Activated naive CD4-positive, alpha-beta T cell treated with anti-CD3 and anti-CD28 coated beads for 36 hours (primary cell): ENCODE measurements around the gene CELA2B. TPM values are rescaled to one million over a fixed set of nuclear protein-coding genes. Genes with fewer than 3 reads are reported as not detected.

ENCODE experiments used
- CTCF ChIA-PET: fragments of 350-600 bp; sonication (Branson Sonifier 250); formaldehyde crosslinking; loops from one replicate; lab custom pipeline; 2021; ENCODE audit warnings: antibody characterized with exemption; lab: Charles Lee
- DNase-seq: peaks from one replicate; pipeline ENCODE4 v3.0.0-alpha.2; 2020
- H3K27ac Mint-ChIP-seq: one replicate; pipeline ENCODE4 v1.8.0; 2021; ENCODE audit warnings: mild to moderate bottlenecking, mixed read lengths
- H3K27me3 Mint-ChIP-seq: one replicate; pipeline ENCODE4 v1.8.0; 2021; ENCODE audit warnings: low read depth, mixed read lengths
- H3K36me3 Mint-ChIP-seq: one replicate; pipeline ENCODE4 v1.8.0; 2021; ENCODE audit warnings: low read depth, mixed read lengths
- H3K4me1 Mint-ChIP-seq: one replicate; pipeline ENCODE4 v1.8.0; 2021; ENCODE audit warnings: low read depth, mixed read lengths
- H3K4me3 Mint-ChIP-seq: one replicate; pipeline ENCODE4 v1.8.0; 2021; ENCODE audit warnings: mild to moderate bottlenecking, moderate library complexity, mixed read lengths
- H3K9me3 Mint-ChIP-seq: one replicate; pipeline ENCODE4 v1.8.0; 2021; ENCODE audit warnings: mixed read lengths
- intact Hi-C: fragments of 100-400 bp; cut with micrococcal nuclease; formaldehyde crosslinking; loops from one replicate; pipeline ENCODE4 v1.15.1; 2023
- total RNA-seq, 2 experiments: library from RNA; stranded (reverse); gene quantifications; one replicate each; pipeline ENCODE4 v1.2.3, GENCODE V29; 2021

Gene CELA2B
- total RNA-seq, 2 experiments from 2014 or later = not detected

DNA sequence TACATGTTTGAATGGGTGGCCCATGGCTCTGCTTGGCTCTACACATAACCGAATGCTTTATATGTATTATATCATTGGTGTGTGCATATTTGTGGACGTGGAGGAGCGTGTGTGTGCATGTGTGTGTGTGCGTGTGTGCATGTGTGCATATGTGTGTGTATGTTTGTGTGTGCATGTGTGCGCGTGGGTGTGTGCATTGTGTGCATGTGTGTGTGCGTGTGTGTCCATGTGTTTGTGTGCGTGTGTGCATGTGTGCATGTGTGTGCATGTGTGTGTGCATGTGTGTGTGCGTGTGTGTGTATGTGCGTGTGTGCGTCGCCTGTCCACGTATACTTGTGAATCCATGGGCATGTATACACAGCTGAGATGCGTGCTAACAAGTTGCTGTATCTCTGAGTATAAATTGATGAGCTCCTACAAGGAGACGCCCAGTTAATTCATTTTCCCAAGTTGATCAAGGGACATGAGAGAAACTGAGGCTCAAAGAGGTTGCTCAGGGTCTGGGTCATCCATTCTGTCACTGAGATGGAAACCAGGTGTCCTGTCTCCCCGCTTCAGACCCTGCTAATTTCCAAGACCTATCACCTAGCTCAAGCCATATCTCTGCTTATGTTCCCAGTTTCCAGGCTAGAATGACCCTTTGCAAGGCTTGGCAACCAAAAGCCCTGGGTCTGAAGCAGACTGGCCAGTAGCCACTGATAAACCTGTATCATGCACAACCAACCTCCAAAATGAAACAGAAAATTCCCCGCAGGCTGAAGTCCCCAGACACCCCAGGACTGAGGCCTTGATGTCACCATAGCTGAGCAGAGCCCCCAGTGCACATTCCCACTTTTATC is 40.4 kb upstream of the CELA2B start:
- CTCF ChIA-PET = interaction anchor here (0.5 to 8.5 kb wide), 6 partner anchors 9 to 282 kb away, joined by 3 to 101 read pairs (median 4); no protein-coding TSS in a partner anchor
- intact Hi-C loops = no loop called here
- H3K36me3 Mint-ChIP-seq = no peaks in the 10 kb centered on the region
- no peaks in the 10 kb centered on the region for H3K9me3 Mint-ChIP-seq
- no peak overlapping the region for H3K27ac Mint-ChIP-seq
- H3K4me3 Mint-ChIP-seq = no peak overlapping the region
- H3K4me1 Mint-ChIP-seq = no peaks in the 10 kb centered on the region
- H3K27me3 Mint-ChIP-seq = no peaks in the 10 kb centered on the region
- DNase-seq = no peak

DNA sequence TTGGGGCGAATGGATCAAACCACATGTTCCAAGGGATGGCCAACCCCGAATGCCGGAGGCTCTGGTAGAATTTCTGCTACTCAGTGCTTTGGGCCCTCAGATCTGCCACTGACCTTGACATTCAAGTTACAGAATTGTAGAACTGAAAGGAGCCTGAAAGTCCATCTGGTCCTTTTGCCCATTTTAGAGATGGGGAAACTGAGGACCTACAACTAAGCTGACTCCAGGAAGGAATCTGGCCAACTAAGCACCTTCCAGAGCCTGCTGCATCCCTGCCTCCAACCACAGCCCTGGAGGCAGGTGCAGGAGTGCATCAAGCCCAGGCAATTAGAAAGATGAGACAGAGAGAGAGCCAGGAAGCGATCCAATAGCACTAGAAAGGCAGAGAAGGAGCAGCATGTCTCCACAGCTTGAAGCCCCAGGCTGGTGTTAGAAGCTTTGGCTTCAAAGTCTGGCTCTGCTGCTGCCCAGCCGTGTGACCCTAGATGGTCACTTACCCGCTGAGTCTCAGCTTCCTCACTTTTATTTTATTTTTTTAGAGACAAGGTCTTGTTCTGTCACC is 38.9 kb upstream of the CELA2B start:
- intact Hi-C loops = no loop called here
- Mint-ChIP-seq H3K27me3 (no peaks in the 10 kb centered on the region), H3K27ac (no peak overlapping the region), H3K4me1 (no peaks in the 10 kb centered on the region), H3K4me3 (no peak overlapping the region), H3K9me3 (no peaks in the 10 kb centered on the region), H3K36me3 (no peaks in the 10 kb centered on the region)
- CTCF ChIA-PET = interaction anchor here (8.5 kb wide), 1 partner anchor 113 kb away, joined by 101 read pairs; no protein-coding TSS in a partner anchor
- no peak for DNase-seq

DNA sequence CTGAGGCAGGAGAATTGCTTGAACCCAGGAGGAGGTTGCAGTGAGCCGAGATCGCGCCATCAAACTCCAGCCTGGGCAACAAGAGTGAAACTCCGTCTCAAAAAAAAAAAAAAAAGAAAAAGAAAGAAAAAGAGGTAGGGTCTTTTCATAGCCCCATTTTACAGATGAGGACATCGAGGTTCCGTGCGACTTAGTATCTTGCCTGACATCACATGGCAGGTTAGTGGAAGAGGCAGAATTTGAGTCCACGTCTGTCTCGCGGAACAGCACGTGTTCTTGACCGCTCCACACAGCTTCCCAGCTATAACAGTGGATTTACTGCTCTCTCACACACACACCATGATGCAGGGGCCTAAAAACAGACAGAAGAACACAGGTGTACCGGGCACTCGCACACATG is 36.6 kb upstream of the CELA2B start:
- Mint-ChIP-seq H3K27me3 (no peaks in the 10 kb centered on the region), H3K9me3 (no peaks in the 10 kb centered on the region), H3K4me1 (no peaks in the 10 kb centered on the region), H3K27ac (no peak overlapping the region), H3K36me3 (no peaks in the 10 kb centered on the region), H3K4me3 (no peak overlapping the region)
- intact Hi-C loops = no loop called here
- CTCF ChIA-PET = no interaction called here
- no peak for DNase-seq

DNA sequence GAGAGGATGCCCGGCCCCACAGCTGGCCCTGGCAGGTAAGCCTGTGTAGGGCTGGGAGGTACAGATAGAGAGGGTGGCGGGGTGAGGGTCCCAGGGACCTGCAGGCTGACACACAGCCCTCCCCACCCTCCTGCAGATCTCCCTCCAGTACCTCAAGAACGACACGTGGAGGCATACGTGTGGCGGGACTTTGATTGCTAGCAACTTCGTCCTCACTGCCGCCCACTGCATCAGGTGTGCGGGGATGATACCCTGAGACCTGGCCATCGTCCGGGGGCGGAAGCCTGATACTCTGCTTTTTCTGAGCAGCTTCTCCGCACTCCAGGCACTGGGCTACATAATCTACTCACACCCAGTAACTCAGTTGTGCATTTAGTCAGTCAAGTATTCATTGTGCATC is 35.5 kb upstream of the CELA2B start:
- CTCF ChIA-PET = no interaction called here
- H3K9me3 Mint-ChIP-seq = no peaks in the 10 kb centered on the region
- no peaks in the 10 kb centered on the region for H3K36me3 Mint-ChIP-seq

DNA sequence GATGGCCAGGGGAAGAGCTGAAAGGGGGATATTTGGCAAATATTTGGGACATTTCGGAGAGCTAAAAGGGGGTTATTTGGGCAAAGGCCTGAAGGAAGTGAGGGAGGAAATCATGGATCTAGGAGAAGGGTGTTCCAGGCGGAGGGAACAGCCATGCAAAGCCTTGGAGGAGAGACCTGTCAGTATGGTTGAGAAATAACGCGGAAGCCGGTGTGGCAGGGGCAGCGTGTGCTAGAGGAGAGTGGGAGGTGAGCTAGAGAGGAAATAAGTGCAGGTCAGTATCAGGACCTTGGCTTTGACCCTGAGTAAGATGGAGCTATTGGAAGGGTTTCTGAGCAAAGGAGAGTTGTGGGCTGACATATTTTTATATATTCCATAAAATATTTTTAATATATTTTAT is 34.7 kb upstream of the CELA2B start:
- intact Hi-C loops = no loop called here
- H3K27me3 Mint-ChIP-seq = peaks cover 2% of the 10 kb centered on the region
- no peak overlapping the region for H3K27ac Mint-ChIP-seq
- no peak for DNase-seq
- no peak overlapping the region for H3K4me3 Mint-ChIP-seq
- no peaks in the 10 kb centered on the region for H3K9me3 Mint-ChIP-seq
- CTCF ChIA-PET = interaction anchor here (0.6 kb wide), 1 partner anchor 9 kb away, joined by 3 read pairs; no protein-coding TSS in a partner anchor
- H3K4me1 Mint-ChIP-seq = no peaks in the 10 kb centered on the region
- no peaks in the 10 kb centered on the region for H3K36me3 Mint-ChIP-seq

More for the DNA sequence above, 35.5 kb upstream of the CELA2B start:
- Mint-ChIP-seq H3K4me1 (no peaks in the 10 kb centered on the region), H3K27me3 (no peaks in the 10 kb centered on the region), H3K27ac (no peak overlapping the region), H3K4me3 (no peak overlapping the region)
- intact Hi-C loops = no loop called here
- no peak for DNase-seq

DNA sequence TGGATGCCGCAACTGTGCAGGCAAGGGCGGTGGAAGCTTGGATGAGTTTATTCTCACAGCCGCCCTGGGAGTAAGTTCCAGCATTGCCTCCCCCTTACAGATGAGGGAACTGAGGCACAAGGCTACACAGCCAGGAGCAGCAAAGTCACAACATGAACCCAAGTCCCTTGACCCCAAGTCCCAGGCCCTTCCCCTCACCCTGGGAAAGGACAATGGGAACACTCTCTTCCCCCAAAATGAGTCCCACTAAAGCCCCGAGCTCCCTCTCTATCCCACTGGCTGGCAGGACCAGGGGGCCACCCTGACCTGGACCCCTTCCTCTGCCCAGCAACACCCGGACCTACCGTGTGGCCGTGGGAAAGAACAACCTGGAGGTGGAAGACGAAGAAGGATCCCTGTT is 33.8 kb upstream of the CELA2B start:
- H3K4me3 Mint-ChIP-seq = no peak overlapping the region
- no peak for DNase-seq
- no peaks in the 10 kb centered on the region for H3K9me3 Mint-ChIP-seq
- CTCF ChIA-PET = interaction anchor here (0.7 kb wide), 1 partner anchor 113 kb away, joined by 3 read pairs; no protein-coding TSS in a partner anchor
- H3K27me3 Mint-ChIP-seq = peaks cover 2% of the 10 kb centered on the region
- intact Hi-C loops = no loop called here
- H3K4me1 Mint-ChIP-seq = no peaks in the 10 kb centered on the region
- H3K27ac Mint-ChIP-seq = no peak overlapping the region
- H3K36me3 Mint-ChIP-seq = no peaks in the 10 kb centered on the region

DNA sequence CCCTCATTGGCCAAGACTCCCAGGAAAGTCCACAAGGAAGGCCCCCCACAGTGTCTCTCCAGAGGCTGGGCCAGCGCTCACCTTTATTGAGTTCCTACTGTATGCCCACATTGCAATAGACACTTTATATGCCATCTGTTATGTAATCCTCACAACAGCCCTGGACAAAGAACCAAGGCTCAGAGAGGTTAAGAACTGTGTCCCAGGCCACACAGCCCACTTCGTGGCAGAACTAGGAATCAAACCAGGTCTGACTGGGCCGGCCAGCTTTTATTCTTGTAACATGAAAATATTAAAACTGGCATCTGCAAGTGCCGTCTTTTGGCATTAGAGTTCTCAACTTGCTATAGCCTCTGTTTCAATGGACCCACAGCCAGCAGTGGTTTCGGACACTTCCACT is 33.1 kb upstream of the CELA2B start:
- H3K36me3 Mint-ChIP-seq = no peaks in the 10 kb centered on the region
- peaks cover 2% of the 10 kb centered on the region for H3K27me3 Mint-ChIP-seq
- intact Hi-C loops = no loop called here
- no peaks in the 10 kb centered on the region for H3K9me3 Mint-ChIP-seq
- no peak for DNase-seq
- H3K27ac Mint-ChIP-seq = no peak overlapping the region
- CTCF ChIA-PET = no interaction called here
- no peak overlapping the region for H3K4me3 Mint-ChIP-seq
- H3K4me1 Mint-ChIP-seq = no peaks in the 10 kb centered on the region

DNA sequence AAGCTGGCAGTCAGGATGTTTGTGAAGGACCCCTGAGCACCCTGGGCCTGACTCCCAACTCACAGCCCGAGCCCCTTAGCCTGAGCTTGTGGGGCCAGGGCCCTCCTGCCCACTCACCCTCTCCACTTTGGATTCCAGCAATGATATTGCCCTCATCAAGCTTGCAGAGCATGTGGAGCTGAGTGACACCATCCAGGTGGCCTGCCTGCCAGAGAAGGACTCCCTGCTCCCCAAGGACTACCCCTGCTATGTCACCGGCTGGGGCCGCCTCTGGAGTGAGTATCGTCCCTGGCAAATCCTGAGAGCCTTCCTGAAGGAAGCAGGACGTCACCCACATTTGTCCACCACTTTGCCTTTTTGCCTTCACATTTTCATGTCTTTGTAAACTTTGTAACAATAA is 32.6 kb upstream of the CELA2B start:
- Mint-ChIP-seq H3K4me3 (no peak overlapping the region), H3K4me1 (no peaks in the 10 kb centered on the region), H3K9me3 (no peaks in the 10 kb centered on the region), H3K27ac (no peak overlapping the region), H3K36me3 (no peaks in the 10 kb centered on the region), H3K27me3 (peaks cover 2% of the 10 kb centered on the region)
- intact Hi-C loops = no loop called here
- CTCF ChIA-PET = no interaction called here
- no peak for DNase-seq

DNA sequence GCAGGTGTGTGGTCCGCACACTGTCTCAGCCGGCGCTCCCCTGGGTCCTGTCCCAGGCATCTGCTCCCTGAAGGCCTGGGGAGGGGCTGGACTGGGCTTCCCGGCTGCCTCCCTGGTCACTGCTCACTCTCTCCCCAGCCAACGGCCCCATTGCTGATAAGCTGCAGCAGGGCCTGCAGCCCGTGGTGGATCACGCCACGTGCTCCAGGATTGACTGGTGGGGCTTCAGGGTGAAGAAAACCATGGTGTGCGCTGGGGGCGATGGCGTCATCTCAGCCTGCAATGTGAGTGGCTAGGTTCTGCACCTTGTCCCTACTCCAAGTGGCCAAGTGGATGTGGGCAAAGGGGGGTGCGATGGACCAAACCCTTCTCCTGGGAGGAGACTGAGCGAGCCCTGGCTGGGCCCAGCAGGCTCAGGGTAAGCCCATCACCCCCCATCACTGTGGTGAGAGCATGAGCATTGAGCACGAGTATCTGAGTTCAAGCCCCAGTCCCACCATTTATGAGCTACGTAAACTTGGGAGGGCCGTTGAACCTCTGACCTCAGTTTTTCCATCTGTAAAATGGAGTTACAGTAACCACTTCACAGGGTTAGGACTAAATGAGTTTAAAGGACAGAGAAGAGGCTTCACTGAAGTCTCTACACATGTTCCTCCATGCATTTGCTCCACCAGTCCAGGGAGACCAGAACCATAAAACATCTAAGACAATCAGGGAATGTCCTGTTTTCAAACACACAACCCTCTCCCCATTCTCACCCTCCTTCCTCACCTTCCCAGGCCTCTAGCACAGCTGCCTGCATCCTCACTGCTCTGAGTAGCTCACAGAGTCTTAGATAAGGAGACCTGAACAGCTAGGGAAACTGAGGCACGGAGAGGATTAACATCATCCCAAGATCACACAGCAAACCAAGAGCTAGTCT is 31.2 kb upstream of the CELA2B start:
- intact Hi-C loops = no loop called here
- no peak overlapping the region for H3K27ac Mint-ChIP-seq
- no peaks in the 10 kb centered on the region for H3K9me3 Mint-ChIP-seq
- no peaks in the 10 kb centered on the region for H3K36me3 Mint-ChIP-seq
- DNase-seq = no peak
- H3K4me3 Mint-ChIP-seq = no peak overlapping the region
- no peaks in the 10 kb centered on the region for H3K4me1 Mint-ChIP-seq
- H3K27me3 Mint-ChIP-seq = peaks cover 2% of the 10 kb centered on the region
- CTCF ChIA-PET = interaction anchor here (0.7 to 1.2 kb wide), 2 partner anchors 10 to 68 kb away, joined by 3 to 5 read pairs; no protein-coding TSS in a partner anchor

DNA sequence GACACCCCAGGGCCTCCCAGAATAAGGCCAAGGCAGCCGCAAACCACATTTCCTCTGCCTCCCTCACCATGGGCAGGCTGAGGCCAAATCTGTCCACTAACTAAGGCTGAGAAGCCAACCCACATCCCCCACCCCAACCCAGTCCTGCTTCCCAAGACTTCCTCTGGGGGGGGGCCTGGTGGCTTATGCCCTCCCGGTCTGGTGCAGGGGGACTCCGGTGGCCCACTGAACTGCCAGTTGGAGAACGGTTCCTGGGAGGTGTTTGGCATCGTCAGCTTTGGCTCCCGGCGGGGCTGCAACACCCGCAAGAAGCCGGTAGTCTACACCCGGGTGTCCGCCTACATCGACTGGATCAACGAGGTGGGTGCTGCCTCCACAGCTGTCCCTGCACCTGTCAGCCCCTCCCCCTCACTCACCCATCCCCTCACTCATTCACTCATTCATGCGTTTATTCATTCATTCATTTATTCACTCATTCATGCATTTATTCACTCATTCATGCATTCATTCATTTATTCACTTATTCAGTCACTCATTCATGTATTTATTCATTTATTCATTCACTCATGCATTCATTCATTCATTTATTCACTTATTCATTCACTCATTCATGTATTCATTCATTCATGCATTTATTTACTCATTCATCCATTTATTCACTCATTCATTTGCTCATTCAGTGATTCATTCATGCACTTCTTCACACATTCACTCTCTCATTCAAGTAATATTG is 30.3 kb upstream of the CELA2B start:
- H3K9me3 Mint-ChIP-seq = no peaks in the 10 kb centered on the region
- H3K27me3 Mint-ChIP-seq = peaks cover 2% of the 10 kb centered on the region
- CTCF ChIA-PET = no interaction called here
- no peaks in the 10 kb centered on the region for H3K4me1 Mint-ChIP-seq
- intact Hi-C loops = no loop called here
- H3K27ac Mint-ChIP-seq = no peak overlapping the region
- H3K36me3 Mint-ChIP-seq = no peaks in the 10 kb centered on the region
- no peak overlapping the region for H3K4me3 Mint-ChIP-seq
- DNase-seq = no peak

DNA sequence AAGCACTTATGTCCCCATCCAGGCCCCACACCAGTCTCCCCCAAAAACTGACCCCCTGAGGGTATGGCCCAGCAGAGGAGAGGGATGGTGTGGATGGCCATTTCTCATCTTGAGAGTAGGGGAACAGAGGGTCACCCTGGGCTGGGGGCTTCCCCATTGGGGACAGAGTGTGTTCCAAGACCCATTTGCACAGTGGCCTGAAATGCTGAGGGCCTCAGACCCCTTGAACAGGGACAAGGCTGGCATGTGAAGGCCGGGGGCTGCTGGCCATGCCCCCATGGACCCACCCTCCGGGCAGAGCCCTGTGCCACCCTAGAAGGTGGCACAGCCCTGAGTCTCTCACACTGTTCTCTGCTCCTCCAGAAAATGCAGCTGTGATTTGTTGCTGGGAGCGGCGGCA is 29.7 kb upstream of the CELA2B start:
- Mint-ChIP-seq H3K36me3 (no peaks in the 10 kb centered on the region), H3K9me3 (no peaks in the 10 kb centered on the region), H3K27me3 (peaks cover 2% of the 10 kb centered on the region), H3K4me3 (no peak overlapping the region), H3K4me1 (no peaks in the 10 kb centered on the region), H3K27ac (no peak overlapping the region)
- intact Hi-C loops = no loop called here
- CTCF ChIA-PET = no interaction called here
- DNase-seq = no peak
